D341Med (cell line): ENCODE data around the gene CT45A9.
"Not testable (repeated sequence)": the region's sequence is repeated elsewhere in the genome, so short reads cannot be mapped to it uniquely, and the experiment has no call there.

Source experiments
- DNase-seq: peaks from one replicate; pipeline ENCODE4 v3.0.0; 2012; ENCODE audit warnings: low spot score

The CT45A9 gene

GRCh38 chrX:135871712-135872111 lies at the start of gene CT45A9:
Gene CT45A9 (minus strand): TSS chrX:135871812. CDS start chrX:135868061, 3,751 bp downstream.
- DNase-seq = not testable (repeated sequence)

- not testable (repeated sequence) for DNase-seq
Observed at GRCh38 chrX:135920516-135920915, 48.9 kb upstream of the CT45A9 start.

GRCh38 chrX:135914404-135914803 lies 42.8 kb upstream of the CT45A9 start:
- DNase-seq = no peak

GRCh38 chrX:135910251-135910650 lies 38.6 kb upstream of the CT45A9 start:
- no peak for DNase-seq

DNA sequence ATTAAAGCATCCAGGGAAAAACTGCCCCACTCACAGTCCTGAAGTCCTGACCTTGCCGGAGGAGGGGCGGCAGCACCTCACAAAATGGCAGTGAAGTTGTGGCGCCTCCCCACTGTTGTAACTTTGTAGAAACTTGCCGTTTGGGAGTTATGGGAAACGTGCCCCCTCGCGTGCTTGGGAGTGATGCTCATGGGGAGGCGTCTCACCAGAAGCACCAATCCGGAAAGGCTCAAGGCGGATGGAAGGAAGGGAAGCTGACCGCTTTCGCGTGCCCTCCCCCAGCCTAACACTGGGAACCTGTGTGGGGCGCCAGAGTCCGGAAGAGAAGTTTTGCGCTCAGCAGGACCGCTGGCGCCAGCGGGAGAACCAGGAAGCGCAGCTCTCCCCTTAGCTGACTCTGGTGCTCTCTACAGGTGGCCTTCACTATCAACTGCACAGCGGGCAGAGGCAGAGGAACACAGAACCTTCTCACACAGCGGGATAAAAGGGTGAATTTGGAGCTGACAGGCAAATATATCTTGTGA lies 21.7 kb upstream of the CT45A9 start, which contains the start of the genes CT45A10 and SAGE1:
TSS of gene CT45A10 (minus strand) at position 151 of the 524 bp plus-strand sequence. CDS start 8,100 bp downstream, outside the sequence.
TSS of gene SAGE1 (plus strand) at position 423 of the 524 bp plus-strand sequence. CDS start 2,527 bp downstream, outside the sequence.
- no peak for DNase-seq

- DNase-seq = no peak
Observed at GRCh38 chrX:135892781-135893180, 21.2 kb upstream of the CT45A9 start.

GRCh38 chrX:135890087-135890585 lies 18.5 kb upstream of the CT45A9 start:
- no peak for DNase-seq

- not testable (repeated sequence) for DNase-seq
Observed at GRCh38 chrX:135888976-135889375, 17.4 kb upstream of the CT45A9 start.

DNA sequence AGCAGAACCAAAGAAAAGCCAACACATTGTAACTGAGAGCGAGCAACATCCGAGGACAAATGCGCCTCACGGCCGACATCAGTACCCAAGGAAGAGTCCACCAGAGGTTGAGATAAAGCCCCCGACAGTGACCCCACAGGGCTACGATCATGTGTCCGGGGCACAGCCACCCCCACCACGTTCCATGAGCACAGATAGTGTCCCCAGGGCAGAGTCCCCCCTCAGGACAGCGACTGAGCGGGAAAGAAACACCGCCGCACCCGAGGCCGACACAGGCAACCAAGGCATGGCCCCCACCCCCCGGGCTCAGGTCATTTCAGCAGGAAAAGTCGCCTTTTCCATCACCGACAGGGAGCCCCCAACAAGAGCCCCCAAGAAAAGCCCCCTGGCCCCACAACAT lies 16.6 kb upstream of the CT45A9 start:
- not testable (repeated sequence) for DNase-seq

GRCh38 chrX:135882741-135883140 lies 11.1 kb upstream of the CT45A9 start:
- DNase-seq = not testable (repeated sequence)

DNA sequence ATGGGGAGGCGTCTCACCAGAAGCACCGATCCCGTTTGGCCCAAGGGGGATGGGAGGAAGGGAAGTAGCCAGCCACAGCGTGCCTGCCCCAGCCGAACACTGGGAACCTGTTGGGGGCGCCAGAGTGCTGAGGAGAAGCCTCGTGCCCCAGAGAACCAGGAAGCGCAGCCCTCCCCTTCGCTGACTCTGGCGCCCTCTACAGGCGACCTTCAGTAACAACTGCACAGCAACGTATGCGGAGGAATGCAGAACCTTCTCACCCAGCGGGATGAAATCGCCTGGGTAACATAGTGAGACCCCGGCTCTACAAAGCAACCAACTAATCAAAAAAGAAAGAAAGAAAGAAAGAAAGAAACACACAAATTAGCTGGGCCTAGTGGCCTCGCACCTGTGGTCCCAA lies 17.2 kb downstream of the CT45A9 start, which contains the start of gene CT45A8:
TSS of gene CT45A8 (minus strand) at position 101 of the 400 bp plus-strand sequence. CDS start 3,755 bp downstream, outside the sequence.
- DNase-seq = not testable (repeated sequence)

GRCh38 chrX:135837180-135837579 lies 34.4 kb downstream of the CT45A9 start, which contains the start of gene CT45A7:
Gene CT45A7 (minus strand): TSS chrX:135837280. CDS start chrX:135833533, 3,747 bp downstream.
- DNase-seq = not testable (repeated sequence)

DNA sequence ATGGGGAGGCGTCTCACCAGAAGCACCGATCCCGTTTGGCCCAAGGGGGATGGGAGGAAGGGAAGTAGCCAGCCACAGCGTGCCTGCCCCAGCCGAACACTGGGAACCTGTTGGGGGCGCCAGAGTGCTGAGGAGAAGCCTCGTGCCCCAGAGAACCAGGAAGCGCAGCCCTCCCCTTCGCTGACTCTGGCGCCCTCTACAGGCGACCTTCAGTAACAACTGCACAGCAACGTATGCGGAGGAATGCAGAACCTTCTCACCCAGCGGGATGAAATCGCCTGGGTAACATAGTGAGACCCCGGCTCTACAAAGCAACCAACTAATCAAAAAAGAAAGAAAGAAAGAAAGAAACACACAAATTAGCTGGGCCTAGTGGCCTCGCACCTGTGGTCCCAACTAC lies 51.7 kb downstream of the CT45A9 start, which contains the start of gene CT45A2:
TSS of gene CT45A2 (minus strand) at position 101 of the 400 bp plus-strand sequence. CDS start 3,747 bp downstream, outside the sequence.
- not testable (repeated sequence) for DNase-seq
